ENCODE data around the gene SMIM10L2A.
"Not testable (repeated sequence)": the region's sequence is repeated elsewhere in the genome, so short reads cannot be mapped to it uniquely, and the experiment has no call there.

The SMIM10L2A gene

GRCh38 chrX:135449637-135450550 lies 28.1 kb downstream of the SMIM10L2A start:
- DNase-seq (ENCODE audit: low read depth in 2 of 3, low spot score in 2 of 3), result no peak

- no peak for DNase-seq (ENCODE audit: low read depth in 2 of 3, low spot score in 2 of 3)
These were observed 31.6 kb downstream of the SMIM10L2A start for GRCh38 chrX:135453381-135453780.

GRCh38 chrX:135454816-135455215 lies 33.1 kb downstream of the SMIM10L2A start:
- no peak for DNase-seq (ENCODE audit: low read depth in 2 of 3, low spot score in 2 of 3)

GRCh38 chrX:135461756-135462155 lies 40.0 kb downstream of the SMIM10L2A start:
- not testable (repeated sequence) for DNase-seq (ENCODE audit: low read depth in 2 of 3, low spot score in 2 of 3)

GRCh38 chrX:135463937-135464336 lies 42.2 kb downstream of the SMIM10L2A start:
- DNase-seq (ENCODE audit: low read depth in 2 of 3, low spot score in 2 of 3), result no peak

- DNase-seq (ENCODE audit: low read depth in 2 of 3, low spot score in 2 of 3), result no peak
These were observed 54.6 kb downstream of the SMIM10L2A start for GRCh38 chrX:135476378-135476777.

GRCh38 chrX:135477576-135477975 lies 55.8 kb downstream of the SMIM10L2A start:
- peak in 1 of 3 experiments; percentile 1 for DNase-seq (ENCODE audit: low read depth in 2 of 3, low spot score in 2 of 3)

Data from activated CD8-positive, alpha-beta memory T cell treated with anti-CD3 and anti-CD28 coated beads for 48 hours (primary cell).